OCI-LY7 (cell line): ENCODE data around the gene HSD17B3.

Source experiments
- EZH2phosphoT487 ChIP-seq: fragments of 200-600 bp; sonication (generic); IDR thresholded peaks from 2 replicates; pipeline ENCODE4 v1.6.1; 2018; ENCODE audit warnings: low read depth, borderline replicate concordance, mild to moderate bottlenecking, mixed run types, antibody characterized with exemption, low read length, moderate library complexity, mixed read lengths
- TF ChIP-seq, protein P1 (sequence below): fragments of 200-600 bp; sonication (generic); conservative IDR thresholded peaks from 2 replicates; pipeline ENCODE4 v1.5.1; 2014; ENCODE audit warnings: mild to moderate bottlenecking, antibody characterized with exemption, low read length, moderate library complexity, mixed read lengths

DNA sequence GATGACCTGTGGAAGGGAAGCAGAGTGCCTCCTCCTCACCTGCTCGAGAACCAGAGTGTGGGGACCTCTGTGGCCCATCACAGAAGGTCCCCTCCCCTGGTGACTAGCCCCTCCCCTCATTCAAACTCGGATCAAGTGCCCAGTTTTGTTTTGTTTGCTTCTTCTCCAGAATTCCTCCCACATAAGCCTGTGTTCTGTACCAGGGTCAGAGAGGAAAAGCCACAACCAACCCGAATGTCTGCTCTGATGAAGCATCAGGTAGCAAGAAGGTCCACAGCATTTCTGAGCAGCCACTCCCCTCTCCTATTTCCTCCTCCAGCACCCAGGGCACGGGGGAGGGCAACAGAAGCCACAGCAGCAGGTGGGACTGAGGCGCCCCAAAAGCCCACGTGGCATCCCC is 58.2 kb downstream of the HSD17B3 start:
- TF ChIP-seq, protein P1, sequence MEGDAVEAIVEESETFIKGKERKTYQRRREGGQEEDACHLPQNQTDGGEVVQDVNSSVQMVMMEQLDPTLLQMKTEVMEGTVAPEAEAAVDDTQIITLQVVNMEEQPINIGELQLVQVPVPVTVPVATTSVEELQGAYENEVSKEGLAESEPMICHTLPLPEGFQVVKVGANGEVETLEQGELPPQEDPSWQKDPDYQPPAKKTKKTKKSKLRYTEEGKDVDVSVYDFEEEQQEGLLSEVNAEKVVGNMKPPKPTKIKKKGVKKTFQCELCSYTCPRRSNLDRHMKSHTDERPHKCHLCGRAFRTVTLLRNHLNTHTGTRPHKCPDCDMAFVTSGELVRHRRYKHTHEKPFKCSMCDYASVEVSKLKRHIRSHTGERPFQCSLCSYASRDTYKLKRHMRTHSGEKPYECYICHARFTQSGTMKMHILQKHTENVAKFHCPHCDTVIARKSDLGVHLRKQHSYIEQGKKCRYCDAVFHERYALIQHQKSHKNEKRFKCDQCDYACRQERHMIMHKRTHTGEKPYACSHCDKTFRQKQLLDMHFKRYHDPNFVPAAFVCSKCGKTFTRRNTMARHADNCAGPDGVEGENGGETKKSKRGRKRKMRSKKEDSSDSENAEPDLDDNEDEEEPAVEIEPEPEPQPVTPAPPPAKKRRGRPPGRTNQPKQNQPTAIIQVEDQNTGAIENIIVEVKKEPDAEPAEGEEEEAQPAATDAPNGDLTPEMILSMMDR, result no peak
- TF ChIP-seq EZH2phosphoT487, result no peak
